HG03432 (cell line): ENCODE measurements around the gene MYOM1.

Source experiments
- ATAC-seq: cut with Tn5 transposase; IDR thresholded peaks from one replicate; pipeline ENCODE4 v1.9.1; 2021; ENCODE audit warnings: mild to moderate bottlenecking, moderate library complexity; ENCODE audit not compliant: unreplicated experiment

The MYOM1 gene

GRCh38 chr18:3219631-3220335 lies at the start of gene MYOM1:
Gene MYOM1, minus strand, starts transcription at chr18:3219968. Its CDS starts 4,745 bp downstream, at chr18:3215223.
- ATAC-seq = no peak

GRCh38 chr18:3269241-3269913 lies 49.6 kb upstream of the MYOM1 start:
- ATAC-seq = no peak

- ATAC-seq = no peak
Observed at GRCh38 chr18:3268306-3268705, 48.5 kb upstream of the MYOM1 start.

GRCh38 chr18:3266062-3266608 lies 46.4 kb upstream of the MYOM1 start:
- ATAC-seq = no peak

GRCh38 chr18:3265564-3266033 lies 45.8 kb upstream of the MYOM1 start:
- no peak for ATAC-seq

- ATAC-seq = no peak
Observed at GRCh38 chr18:3264362-3264761, 44.6 kb upstream of the MYOM1 start.

- ATAC-seq = no peak
Observed at GRCh38 chr18:3263132-3263700, 43.4 kb upstream of the MYOM1 start.

GRCh38 chr18:3262234-3263131 lies 42.7 kb upstream of the MYOM1 start:
- peak; percentile 41 for ATAC-seq

GRCh38 chr18:3261373-3262233 lies 41.8 kb upstream of the MYOM1 start, which contains the start of gene MYL12B:
Gene MYL12B, plus strand, starts transcription at chr18:3262133. Its CDS starts 10,766 bp downstream, at chr18:3272899.
- peak; percentile 89 for ATAC-seq

- no peak for ATAC-seq
Observed at GRCh38 chr18:3260995-3261372, 41.2 kb upstream of the MYOM1 start.

GRCh38 chr18:3257627-3258120 lies 37.9 kb upstream of the MYOM1 start:
- no peak for ATAC-seq

GRCh38 chr18:3256693-3257626 lies 37.2 kb upstream of the MYOM1 start:
- peak; percentile 26 for ATAC-seq

- ATAC-seq = no peak
Observed at GRCh38 chr18:3255611-3256165, 35.9 kb upstream of the MYOM1 start.

- no peak for ATAC-seq
Observed at GRCh38 chr18:3254725-3255124, 35.0 kb upstream of the MYOM1 start.

GRCh38 chr18:3252843-3253242 lies 33.1 kb upstream of the MYOM1 start:
- ATAC-seq = no peak

GRCh38 chr18:3251963-3252277 lies 32.2 kb upstream of the MYOM1 start:
- no peak for ATAC-seq

GRCh38 chr18:3251249-3251962 lies 31.6 kb upstream of the MYOM1 start:
- ATAC-seq = no peak
